ENCODE results near the gene UBE4B.
"Not testable (repeated sequence)": the region's sequence is repeated elsewhere in the genome, so short reads cannot be mapped to it uniquely, and the experiment has no call there.

Gene UBE4B

DNA sequence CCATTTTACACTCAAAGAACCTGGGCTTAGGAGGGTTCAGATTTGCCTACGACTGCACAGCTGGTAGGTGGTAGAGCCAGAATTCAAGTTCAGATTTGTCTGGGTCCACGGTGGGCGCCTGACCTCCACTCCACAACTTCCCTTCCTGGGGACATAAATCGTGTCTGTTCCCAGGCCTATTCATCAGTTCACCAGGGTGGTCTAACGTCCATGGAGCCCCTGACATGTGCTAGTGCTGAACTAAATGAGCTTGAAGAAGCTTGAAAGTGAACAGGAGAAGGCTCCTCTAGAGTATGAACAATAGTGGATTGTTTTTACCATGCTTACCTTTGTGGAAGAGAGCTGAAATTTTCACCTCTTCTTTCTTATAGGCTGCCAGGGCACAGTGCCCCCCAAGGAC lies 145.1 kb downstream of the UBE4B start:
- DNase-seq (ENCODE audit: low spot score) = no peak

DNA sequence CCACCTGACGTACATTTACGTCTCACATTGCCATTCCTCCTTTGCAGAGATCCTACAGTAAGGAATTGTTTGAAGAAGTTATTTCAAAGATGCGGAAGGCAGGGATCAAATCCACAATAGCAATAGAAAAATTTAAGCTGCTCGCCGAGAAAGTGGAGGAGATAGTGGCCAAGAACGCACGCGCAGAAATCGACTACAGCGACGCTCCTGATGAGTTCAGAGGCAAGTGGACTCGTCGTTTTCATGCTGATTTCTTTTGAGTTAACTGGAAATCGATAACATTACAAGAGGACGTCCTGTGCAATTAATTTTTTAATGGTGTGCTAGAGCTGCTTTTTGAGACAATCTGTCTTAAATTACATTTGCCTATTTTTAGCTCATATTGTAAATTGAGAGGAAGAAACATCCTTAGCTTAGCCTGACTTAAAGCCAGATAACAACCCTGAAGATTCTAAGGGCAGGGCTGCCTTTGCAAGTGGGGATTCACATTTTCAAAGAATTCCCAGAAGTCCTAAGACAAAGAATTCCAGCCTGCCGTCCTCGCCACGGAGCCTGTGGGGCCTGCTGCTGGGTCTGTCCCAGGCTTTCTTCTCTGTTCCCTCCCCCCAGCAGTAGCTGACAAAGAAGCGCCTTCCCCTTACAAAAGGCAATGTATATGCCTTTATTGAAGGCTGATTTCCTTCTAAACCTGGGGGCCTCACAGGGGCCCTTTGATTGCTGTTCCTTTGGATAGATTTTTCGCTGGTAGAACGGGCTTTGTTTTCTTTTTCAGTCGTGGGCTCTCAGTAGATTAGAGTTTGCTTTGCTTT lies 146.0 kb downstream of the UBE4B start:
- DNase-seq (ENCODE audit: low spot score) = no peak

DNA sequence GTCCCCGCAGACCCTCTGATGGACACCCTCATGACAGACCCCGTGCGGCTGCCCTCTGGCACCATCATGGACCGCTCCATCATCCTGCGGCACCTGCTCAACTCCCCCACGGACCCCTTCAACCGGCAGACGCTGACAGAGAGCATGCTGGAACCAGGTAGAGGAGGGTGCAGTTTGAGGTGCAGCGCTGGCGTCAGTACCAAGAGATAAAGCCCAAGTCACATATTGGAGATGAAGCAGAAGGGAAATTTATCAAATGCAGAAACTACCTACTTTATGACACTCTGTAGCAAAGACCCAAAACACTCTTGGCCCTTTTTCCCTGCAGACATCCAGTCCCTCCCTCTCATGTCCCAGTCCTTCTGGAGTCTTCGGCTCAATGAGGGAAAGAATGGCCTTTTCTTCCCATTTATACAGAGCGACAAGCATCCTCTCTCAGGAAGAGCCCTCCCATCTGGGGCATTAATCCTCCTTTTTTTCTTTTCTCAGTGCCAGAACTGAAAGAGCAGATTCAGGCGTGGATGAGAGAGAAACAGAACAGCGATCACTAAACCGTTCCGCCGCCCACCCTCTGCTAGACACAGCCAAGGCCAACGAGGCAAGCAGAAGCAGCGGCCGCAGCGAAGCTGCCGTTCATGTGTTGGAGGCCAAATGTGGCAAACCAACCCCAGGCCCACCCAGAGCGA lies 146.8 kb downstream of the UBE4B start:
- DNase-seq (ENCODE audit: low spot score) = no peak

DNA sequence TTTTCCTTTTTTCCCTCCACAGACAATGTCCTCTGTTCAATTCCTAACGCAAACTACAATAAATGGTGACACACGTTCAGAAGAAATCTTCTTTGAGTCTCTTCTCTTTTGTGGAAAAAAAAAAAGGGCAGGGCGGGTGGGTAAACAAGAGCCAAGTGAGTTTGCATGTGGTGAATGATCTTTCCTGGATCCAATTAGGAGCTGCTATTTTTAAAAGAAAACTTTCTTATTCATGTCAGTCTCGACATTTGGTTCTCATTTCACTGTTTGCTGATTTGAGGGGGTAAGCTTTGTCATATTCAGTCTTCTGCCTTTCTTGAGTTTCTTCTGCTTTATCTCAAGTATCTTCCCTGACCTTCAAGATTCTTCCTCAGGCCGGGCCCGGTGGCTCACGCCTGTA lies 148.4 kb downstream of the UBE4B start:
- DNase-seq (ENCODE audit: low spot score) = no peak

DNA sequence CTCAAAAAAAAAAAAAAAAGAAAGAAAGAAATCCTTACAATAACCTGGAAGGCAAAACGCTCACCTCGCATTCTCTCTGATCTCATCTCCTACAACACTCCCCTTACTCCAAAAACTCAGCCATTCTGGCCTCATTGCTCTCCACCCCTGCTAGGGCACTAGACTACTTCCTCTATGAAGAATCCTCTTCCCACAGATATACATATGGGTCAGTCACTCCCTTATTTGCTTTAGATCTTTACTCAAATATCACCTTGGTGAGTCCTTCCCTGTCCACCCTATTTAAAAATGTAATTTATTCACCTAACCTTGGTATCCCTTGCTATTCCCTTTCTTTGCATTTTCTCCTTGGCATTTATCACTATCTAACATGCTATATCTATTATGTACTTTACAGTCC lies 153.0 kb downstream of the UBE4B start:
- no peak for DNase-seq (ENCODE audit: low spot score)

DNA sequence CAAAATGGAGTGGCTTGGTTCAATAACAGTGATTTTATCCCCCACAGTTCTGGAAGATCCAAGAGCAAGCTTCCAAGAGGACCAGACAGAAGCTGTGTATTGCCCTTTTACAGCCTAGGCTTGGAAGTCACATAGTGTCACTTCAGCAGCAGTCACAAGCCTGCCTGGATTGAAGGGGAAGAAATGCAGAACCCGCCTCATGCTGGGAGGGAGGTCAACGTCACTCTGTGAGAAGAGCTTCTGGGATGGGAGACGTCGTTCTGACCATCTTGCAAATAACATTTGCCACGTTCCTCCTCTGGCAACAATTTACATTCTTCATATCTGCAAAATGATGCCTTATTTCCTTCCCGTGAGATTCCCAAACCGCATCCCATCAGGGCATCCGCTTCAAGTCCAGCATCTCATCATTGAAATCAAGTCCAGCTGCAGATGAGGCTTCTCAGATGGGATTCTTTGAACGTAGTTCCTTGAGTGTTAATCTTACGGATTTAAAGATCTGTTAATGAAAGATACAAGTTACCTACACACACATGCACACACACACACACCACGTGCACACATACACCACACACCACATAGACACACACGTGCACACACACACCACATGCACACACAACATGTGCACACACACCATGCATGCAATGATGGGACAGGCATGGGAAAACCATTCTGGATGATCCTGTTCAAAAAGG lies 153.7 kb downstream of the UBE4B start:
- DNase-seq (ENCODE audit: low spot score) = no peak

DNA sequence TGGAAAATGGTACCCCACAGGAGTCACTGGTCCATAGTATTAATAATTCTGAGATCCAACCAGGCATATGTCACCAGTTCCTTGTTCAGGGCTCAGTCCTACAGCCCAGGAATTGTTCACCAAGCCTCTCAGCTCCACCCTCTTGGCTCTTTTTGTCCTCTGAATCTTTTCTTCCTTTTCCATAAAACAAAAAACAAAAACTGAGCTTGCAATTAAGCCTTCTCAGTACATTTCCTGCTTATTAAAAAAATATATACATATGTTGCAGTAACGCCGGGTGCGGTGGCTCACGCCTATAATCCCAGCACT lies 154.2 kb downstream of the UBE4B start:
- DNase-seq (ENCODE audit: low spot score) = no peak

DNA sequence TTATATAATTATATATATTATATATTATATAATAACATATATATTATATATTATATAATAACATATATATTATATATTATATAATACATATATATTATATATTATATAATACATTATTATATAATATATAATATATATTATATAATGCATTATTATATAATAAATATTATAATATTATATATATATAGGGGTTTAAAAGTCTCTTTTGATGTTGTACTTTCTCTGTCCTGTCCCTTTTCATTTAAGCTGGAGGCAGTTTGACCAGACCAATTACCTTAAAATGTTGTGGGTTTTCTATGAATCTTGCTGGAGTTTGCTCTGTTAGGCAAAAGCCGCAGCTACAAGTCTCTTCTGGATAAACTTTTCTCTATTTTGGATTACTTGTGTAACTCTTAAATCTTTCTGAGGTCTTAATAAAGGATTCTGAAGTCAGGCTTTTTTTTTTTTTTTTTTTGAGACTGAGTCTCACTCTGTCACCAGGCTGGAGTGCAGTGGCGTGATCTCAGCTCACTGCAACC lies 155.4 kb downstream of the UBE4B start:
- DNase-seq (ENCODE audit: low spot score) = no peak

DNA sequence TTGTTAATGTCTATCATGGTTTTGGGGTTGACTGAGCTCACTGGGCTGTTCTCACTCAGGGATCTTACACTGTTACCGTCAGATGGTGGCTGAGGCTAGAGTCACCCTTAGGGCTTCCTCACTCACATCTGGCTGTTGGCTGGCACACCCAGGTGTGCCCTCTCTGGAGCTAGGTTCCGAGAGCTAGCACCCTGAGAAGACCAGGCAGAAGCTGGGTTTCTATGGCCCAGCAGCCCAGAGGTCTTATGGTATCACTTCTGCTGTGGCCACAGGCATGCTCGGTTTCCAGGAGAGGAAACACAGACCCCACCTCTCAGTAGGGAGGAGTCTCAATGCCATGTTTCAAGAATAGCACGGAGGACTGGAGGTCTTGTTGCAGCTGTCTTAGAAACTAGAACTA lies 156.9 kb downstream of the UBE4B start:
- DNase-seq (ENCODE audit: low spot score) = no peak

DNA sequence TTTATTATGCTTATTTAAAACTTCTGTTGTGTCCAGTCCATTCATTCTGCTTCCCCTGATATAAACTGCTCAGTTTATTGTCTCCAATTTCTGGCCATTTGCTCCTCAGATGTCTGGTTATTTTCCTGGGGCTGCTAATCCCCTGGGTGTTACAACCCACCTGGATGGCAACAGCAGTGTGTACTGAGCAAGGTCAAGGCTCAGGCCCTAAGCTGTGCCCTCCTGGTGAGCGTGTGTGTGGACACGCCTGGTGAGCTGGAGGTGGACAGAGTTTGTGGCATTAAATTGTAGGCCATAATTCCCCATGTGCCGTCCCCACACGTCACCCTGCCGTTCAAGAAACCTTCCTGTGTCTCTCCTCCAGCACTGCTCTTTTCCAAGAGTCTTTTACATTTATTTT lies 159.5 kb downstream of the UBE4B start:
- DNase-seq (ENCODE audit: low spot score) = no peak

DNA sequence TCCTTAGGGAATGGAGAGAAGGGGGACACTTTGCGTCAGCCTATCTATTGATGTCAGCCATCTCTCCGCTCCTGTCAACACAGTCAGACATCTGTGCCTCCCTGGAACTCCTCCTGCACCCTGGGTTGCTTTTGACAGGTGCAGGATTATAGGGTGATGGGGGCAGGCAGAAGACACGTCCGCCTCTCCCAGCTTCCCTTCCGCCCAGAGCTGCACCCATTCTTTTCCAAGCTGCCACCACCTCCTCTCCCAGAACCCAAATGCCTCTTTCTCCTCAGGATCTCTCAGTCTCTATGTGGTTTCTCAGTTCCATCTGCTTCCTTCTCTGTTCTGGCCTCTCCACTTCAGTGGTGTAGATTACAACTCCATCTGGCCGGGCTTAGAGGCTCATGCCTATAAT lies 160.5 kb downstream of the UBE4B start:
- DNase-seq (ENCODE audit: low spot score) = no peak

DNA sequence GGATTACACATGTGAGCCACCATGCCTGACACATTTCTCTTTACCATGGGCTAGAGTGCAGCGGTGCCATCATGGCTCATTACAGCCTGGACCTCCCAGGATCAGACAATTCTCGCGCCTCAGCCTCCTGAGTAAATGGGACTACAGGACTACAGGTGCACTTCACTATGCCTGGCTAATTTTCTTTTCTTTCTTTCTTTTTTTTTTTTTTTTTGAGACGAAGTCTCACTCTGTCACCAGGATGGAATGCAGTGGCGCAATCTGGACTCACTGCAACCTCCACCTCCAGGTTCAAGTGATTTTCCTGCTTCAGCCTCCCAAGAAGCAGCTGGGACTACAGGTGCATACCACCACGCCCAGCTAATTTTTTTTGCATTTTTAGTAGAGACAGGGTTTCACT lies 162.8 kb downstream of the UBE4B start:
- no peak for DNase-seq (ENCODE audit: low spot score)

DNA sequence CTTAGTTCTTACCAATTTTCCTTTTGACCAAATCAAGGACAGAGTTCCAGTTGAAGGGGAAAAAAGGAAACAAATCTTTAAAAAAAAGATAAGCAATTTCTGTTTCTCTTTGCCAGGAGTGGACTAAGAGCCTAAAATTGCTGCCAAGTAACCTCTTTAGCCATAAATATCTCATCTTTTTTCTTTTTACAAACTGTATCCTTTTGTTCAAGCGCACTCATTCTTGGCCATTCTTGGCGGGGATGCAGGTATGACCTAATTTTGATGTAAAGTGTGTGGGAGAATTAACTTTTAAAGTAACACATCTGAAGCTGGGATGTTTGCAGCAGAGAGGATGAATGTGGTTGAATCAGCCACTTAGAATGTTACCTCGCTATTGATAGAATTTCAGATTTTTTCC lies 164.2 kb downstream of the UBE4B start:
- DNase-seq (ENCODE audit: low spot score) = no peak

DNA sequence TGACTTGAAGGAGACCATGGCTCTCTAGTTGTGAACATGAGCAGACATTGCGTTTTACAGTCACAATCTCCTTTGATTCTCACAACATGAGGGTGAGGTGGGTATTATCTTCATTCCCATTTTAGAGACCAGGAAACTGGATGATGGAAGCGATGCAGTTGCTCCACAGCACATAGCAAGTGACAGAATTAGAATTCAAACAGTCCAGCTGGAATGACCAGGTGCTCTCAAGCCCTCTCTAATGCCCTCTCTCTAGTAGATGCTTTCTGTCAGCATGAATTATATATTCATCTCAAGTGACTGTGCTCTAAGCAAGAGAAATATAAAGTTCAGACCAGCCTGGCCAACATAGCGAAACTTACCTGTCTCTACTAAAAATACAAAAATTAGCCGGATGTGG lies 167.9 kb downstream of the UBE4B start:
- DNase-seq (ENCODE audit: low spot score) = no peak

DNA sequence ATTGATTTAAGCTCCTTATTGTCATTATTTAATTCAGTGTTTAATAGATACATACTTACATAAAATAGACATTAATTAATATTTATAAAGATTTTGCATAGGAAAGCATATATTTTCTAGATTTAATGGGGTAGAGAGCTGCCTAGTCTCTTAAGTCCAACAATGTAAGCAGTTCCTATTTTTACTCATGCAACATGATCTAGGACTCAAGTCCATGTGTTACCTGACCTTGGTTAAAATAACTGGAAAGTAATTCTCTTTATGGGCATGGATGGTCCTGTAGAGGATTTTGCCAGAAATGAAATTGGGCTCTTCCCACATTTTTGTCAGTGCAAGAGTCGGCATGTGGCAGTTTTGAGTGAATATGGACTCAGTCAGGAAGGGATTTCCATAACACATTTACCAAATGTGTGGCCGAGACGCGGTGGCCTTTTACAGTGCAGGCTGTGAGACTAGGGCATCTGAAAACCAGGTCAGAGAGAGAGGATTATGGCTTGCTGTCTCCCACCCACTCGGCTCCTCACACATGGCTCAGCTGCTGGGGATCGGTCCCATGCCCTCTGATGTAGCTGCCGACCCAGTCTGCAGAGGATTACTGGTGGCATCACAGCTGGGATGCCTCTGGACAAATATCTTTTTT lies 171.4 kb downstream of the UBE4B start:
- DNase-seq (ENCODE audit: low spot score) = no peak

DNA sequence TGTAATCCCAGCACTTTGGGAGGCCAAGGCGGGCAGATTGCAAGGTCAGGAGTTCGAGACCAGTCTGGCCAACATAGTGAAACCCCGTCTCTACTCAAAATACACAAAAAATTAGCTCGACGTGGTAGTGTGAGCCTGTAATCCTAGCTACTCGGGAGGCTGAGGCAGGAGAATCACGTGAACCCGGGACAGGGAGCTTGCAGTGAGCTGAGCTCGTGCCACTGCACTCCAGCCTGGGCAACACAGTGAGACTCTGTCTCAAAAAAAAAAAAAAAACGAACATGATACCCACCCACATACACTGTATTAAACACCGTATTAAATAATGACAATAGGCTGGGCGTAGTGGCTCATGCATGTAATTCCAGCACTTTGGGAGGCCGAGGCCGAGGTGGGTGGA lies 172.4 kb downstream of the UBE4B start:
- not testable (repeated sequence) for DNase-seq (ENCODE audit: low spot score)

DNA sequence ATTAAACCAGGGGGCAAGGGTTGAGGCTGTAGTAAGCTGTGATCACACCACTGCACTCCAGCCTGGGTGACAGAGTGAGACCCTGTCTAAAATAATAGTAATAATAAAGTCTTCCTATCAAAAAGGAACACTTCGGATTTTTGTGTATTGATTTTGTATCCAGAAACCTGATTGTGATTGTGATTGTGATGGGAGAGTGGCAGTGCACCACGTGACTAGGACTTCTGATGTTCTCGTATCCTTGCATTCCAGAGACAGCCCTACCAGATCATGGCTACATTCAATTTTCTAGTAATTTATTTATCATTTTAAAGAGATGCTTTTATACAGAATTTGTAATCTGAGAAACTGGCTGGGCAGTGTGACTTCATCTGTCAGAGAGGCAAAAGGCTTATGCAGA lies 175.1 kb downstream of the UBE4B start:
- DNase-seq (ENCODE audit: low spot score) = no peak

DNA sequence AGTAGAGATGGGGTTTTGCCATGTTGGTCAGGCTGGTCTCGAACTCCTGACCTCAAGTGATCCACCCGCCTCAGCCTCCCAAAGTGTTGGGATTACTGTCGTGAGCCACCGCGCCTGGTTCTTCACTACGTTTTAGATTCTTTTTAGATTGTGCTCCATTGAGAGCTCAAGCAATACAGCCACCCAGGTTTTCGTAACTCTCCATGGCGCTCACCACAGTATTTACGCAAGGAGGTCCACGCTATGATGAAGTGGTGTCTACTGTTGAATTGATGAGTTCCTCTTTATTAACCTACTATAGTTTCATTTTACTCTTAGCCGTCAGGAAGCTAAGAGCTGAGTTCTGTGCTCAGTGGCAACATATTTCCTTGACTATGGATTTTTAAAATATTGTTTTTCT lies 175.8 kb downstream of the UBE4B start:
- no peak for DNase-seq (ENCODE audit: low spot score)

DNA sequence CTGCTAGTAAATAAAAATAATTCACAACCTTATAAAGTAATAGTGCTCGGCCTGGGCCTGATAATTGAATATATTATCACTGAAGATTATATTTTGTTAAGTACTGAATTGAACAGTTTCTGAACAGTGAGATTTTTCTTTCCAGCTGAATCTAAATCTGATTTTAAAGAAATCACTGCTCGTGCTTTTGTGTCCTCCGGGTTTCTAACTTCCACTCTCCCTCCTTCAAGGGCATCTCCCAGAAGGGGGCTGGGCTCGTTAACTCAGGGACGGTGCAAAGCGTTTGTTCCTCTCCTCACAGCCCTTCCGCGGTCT lies 176.8 kb downstream of the UBE4B start:
- DNase-seq (ENCODE audit: low spot score) = no peak

DNA sequence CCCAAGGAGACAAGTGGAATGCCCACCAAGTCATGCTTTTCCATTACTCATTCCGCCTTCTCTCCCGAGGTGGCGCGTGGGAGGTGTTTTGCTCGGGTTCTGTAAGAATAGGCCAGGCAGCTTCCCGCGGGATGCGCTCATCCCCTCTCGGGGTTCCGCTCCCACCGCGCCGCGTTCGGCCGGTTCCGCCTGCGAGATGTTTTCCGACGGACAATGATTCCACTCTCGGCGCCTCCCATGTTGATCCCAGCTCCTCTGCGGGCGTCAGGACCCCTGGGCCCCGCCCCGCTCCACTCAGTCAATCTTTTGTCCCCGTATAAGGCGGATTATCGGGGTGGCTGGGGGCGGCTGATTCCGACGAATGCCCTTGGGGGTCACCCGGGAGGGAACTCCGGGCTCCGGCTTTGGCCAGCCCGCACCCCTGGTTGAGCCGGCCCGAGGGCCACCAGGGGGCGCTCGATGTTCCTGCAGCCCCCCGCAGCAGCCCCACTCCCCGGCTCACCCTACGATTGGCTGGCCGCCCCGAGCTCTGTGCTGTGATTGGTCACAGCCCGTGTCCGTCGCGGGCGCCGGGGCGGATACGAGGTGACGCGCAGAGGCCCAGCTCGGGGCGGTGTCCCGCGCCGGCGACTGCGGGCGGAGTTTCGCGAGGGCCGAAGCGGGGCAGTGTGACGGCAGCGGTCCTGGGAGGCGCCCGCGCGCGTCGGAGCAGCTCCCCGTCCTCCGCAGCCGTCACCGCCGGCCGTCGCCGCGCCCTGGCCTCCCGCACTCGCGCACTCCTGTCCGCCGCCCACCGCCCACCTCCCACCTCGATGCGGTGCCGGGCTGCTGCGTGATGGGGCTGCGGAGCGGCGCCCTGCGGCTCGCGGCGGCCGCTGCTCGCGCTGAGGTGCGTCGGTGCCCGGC lies 177.4 kb downstream of the UBE4B start, which contains the start of gene KIF1B:
TSS of gene KIF1B (plus strand) at position 666 of the 906 bp plus-strand sequence. CDS start 21,759 bp downstream, outside the sequence.
- peak; percentile 99 for DNase-seq (ENCODE audit: low spot score)

All from HuH-7 (cell line).